HG03432 (cell line): ENCODE results near the gene SYNJ2.

ENCODE experiments used
- ATAC-seq: cut with Tn5 transposase; IDR thresholded peaks from one replicate; pipeline ENCODE4 v1.9.1; 2021; ENCODE audit warnings: mild to moderate bottlenecking, moderate library complexity; ENCODE audit not compliant: unreplicated experiment

The SYNJ2 gene

GRCh38 chr6:158053377-158054313 is 72.0 kb downstream of the SYNJ2 start:
- ATAC-seq, result no peak

DNA sequence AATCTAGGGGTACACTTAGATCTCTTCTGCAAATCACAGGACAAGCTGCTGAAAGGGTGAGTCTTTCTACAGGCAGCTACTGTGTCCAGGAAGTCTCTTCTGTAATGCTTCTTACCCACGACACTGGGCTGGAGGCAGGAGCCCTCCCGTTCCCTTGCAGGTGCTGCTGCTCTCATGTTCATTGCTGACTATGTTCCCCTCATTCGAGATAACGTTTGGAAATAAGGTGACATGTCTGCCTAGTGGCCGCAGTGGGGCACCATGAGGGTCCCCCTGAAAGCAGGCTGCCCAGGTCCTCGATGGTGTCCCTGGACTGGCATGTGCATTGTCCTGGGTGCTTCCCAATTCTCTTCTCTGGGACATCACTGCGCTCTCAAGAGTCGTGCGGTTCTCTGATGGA is 74.7 kb downstream of the SYNJ2 start:
- no peak for ATAC-seq

- no peak for ATAC-seq
Observed at GRCh38 chr6:158056804-158057203, 75.1 kb downstream of the SYNJ2 start.

GRCh38 chr6:158057213-158057987 is 75.7 kb downstream of the SYNJ2 start:
- ATAC-seq, result no peak

DNA sequence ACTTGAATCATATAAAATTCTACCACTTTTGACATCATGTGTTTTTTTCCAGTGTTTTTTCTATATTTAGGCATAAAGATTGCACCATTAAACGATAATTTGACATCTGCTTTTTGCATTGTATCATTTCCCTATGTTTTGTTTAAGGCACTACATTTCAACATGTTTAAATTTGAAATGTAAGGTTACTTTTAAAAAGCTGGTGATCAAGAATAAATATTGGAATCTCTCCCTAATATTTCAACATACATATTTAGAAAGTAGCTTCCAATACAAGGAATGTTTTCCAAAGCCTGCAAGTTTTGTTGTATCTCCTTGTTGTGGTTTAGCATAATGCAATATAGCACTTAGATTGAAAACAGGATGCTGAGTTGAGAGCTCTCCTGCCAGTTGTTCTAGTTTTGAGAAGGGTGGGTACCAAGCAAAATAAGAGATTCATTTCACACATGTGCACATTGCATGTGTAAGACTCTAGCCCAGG is 76.5 kb downstream of the SYNJ2 start:
- no peak for ATAC-seq

DNA sequence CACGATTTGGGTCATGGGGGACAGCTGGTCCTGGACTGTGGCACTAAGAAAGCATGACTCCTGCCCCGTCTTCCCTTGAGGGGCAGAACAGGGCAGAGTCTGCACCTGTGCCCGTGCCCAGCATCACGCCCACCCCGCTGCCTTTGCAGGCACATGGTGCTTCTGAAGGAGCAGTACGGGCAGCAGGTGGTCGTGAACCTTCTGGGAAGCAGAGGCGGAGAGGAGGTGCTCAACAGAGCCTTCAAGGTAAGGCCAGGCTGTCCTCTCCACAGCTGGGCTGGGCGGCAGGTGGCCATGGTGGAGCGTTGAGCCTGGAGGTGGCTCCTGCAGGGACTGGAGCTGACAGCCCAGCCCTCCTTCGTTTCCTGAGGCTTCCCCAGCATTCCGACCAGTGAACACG is 77.4 kb downstream of the SYNJ2 start:
- no peak for ATAC-seq

- ATAC-seq, result no peak
Observed at GRCh38 chr6:158060455-158061360, 79.0 kb downstream of the SYNJ2 start.

GRCh38 chr6:158061361-158061708 is 79.7 kb downstream of the SYNJ2 start:
- ATAC-seq, result no peak

- ATAC-seq, result no peak
Observed at GRCh38 chr6:158061709-158062461, 80.2 kb downstream of the SYNJ2 start.

DNA sequence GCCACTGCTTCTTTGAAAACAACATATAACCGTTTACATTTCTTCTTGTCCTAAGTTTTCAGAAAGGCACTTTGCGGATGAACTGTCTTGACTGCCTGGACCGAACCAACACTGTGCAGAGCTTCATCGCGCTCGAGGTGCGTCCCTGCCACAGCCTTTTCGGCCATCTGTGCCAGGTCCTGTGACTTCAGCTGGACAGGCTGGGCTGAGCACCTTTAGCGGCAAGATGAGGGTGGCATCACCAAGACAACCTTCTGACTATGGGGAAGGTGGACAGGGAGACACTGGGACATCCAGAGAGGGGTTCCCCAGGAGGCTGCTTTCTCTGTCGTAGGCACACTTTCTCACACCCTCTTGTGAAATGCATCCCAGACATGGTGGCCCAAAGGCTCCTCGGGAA is 82.1 kb downstream of the SYNJ2 start:
- no peak for ATAC-seq

- no peak for ATAC-seq
Observed at GRCh38 chr6:158064725-158065251, 83.1 kb downstream of the SYNJ2 start.

- no peak for ATAC-seq
Observed at GRCh38 chr6:158066136-158066781, 84.6 kb downstream of the SYNJ2 start.

GRCh38 chr6:158067436-158068015 is 85.9 kb downstream of the SYNJ2 start:
- ATAC-seq, result no peak

- ATAC-seq, result no peak
Observed at GRCh38 chr6:158068156-158068892, 86.7 kb downstream of the SYNJ2 start.

GRCh38 chr6:158068893-158069799 is 87.5 kb downstream of the SYNJ2 start:
- ATAC-seq, result no peak

DNA sequence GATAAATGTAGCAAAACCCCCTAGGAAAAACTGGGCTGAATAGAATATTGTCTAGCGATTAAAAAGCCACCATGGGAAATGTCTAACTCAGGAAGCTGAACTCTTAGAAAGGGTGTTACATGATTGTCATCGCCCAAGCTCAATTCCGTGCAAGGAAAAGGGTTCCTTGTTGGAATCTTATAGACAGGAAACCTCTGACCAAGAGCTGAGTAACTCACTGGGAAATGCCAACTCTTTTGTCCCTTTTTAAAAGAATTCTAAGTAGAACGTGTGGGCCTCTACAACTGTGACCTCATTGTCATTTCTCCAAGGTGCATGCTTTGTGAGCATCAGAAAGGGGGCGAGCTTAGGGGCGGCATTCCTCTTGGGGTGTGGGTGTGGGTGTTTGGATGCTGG is 88.1 kb downstream of the SYNJ2 start:
- ATAC-seq, result no peak

DNA sequence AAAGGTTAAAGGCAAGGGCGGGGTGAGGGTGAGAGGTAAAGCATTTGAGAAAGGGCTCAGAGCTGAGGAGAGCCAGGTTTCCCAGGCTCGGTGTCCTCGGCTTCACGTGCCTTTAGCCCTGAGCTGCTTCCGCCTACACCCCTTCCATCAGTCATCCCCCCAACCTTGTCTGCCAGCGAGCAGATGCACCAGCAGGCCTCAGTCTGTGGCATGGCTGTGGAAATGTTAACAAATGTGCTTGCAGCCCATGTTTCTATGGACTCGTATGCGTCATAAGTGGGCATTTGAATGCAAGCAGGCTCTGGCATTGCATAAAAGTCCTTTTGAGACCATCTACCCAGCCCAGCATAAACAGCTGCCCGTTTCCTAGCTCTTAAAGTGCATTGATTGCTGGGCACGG is 88.8 kb downstream of the SYNJ2 start:
- no peak for ATAC-seq
